GM12878 (cell line): ENCODE data around the gene MEIKIN. TPM values are rescaled to one million over a fixed set of nuclear protein-coding genes. Genes with fewer than 3 reads are reported as not detected.

Experiments
- ATAC-seq: fragments of 200-7000 bp; cut with Tn5 transposase; 3 replicates; pipeline ENCODE4 v1.9.1; 2020; ENCODE audit warnings: mild to moderate bottlenecking, moderate library complexity
- BruUV-seq: library from RNA; stranded (reverse); fragments of 400-500 nt; replicated peaks from 2 replicates; lab custom pipeline; 2021; lab: Mats Ljungman, UMichigan
- CTCF ChIA-PET: fragments of 300-600 bp; sonication (Branson Sonifier 250); formaldehyde crosslinking; extraction: SDS; loops from one replicate; lab custom pipeline; 2021; ENCODE audit warnings: inconsistent platforms; lab: Yijun Ruan, JAX
- POLR2A ChIA-PET: fragments of 350-600 bp; formaldehyde crosslinking; extraction: SDS; loops from one replicate; lab custom pipeline; 2021; ENCODE audit warnings: inconsistent platforms; lab: Charles Lee
- RAD21 ChIA-PET: fragments of 300-600 bp; sonication (Branson Sonifier 250); formaldehyde crosslinking; loops from one replicate; lab custom pipeline; 2023; ENCODE audit warnings: antibody characterized with exemption; ENCODE audit not compliant: unreplicated experiment; lab: Charles Lee
- SMC1A ChIA-PET: fragments of 300-600 bp; sonication (Branson Sonifier 250); formaldehyde crosslinking; loops from one replicate; lab custom pipeline; 2023; ENCODE audit not compliant: unreplicated experiment, uncharacterized antibody; lab: Charles Lee
- DNase-seq: peaks from one replicate; pipeline ENCODE4 v3.0.0-alpha.2; 2011; ENCODE audit warnings: low read depth, low spot score
- FAIRE-seq: peaks from 3 replicates; lab custom pipeline; 2011; peaks lifted over from hg19 to GRCh38; lab: Jason Lieb, UNC
- H2AFZ ChIP-seq: 2 replicates; pipeline ENCODE4 v1.6.0; 2011; ENCODE audit warnings: low read depth, low read length, control low read depth; ENCODE audit not compliant: control insufficient read depth
- H3K27ac ChIP-seq: 2 replicates; pipeline ENCODE4 v1.5.1; 2011; ENCODE audit warnings: control low read depth; ENCODE audit not compliant: control insufficient read depth, insufficient read depth
- H3K27me3 ChIP-seq, 2 experiments: replicated peaks in 1 of 2; 2 replicates each; pipeline versions ENCODE4 v1.6.0 to v1.6.1; 2011; ENCODE audit warnings: low read length in 1 of 2; ENCODE audit not compliant: control insufficient read depth in 2 of 2, insufficient read depth in 2 of 2
- H3K36me3 ChIP-seq, 2 experiments: 2 replicates each; pipeline ENCODE4 v1.5.1; 2011; ENCODE audit warnings: low read length in 1 of 2; ENCODE audit not compliant: control insufficient read depth in 2 of 2, insufficient read depth in 2 of 2
- H3K4me1 ChIP-seq: 2 replicates; pipeline ENCODE4 v1.6.1; 2011; ENCODE audit warnings: mild to moderate bottlenecking, low read length, moderate library complexity, mixed read lengths; ENCODE audit not compliant: control insufficient read depth, insufficient read depth
- H3K4me2 ChIP-seq: 2 replicates; pipeline ENCODE4 v1.6.0; 2011; ENCODE audit warnings: control low read depth; ENCODE audit not compliant: control insufficient read depth, insufficient read depth
- H3K4me3 ChIP-seq: fragments of 200-600 bp; sonication (generic); 2 replicates; pipeline ENCODE4 v1.5.1; 2016
- H3K79me2 ChIP-seq: 2 replicates; pipeline ENCODE4 v1.6.0; 2011; ENCODE audit warnings: low read length; ENCODE audit not compliant: control insufficient read depth, insufficient read depth
- H3K9ac ChIP-seq: 2 replicates; pipeline ENCODE4 v1.8.0; 2011; ENCODE audit warnings: low read length, control low read depth, mixed read lengths; ENCODE audit not compliant: control insufficient read depth, insufficient read depth
- H3K9me3 ChIP-seq: replicated peaks from 3 replicates; pipeline ENCODE4 v1.5.1; 2011; ENCODE audit warnings: mild to moderate bottlenecking, low read length; ENCODE audit not compliant: control insufficient read depth, insufficient read depth
- H4K20me1 ChIP-seq: 2 replicates; pipeline ENCODE4 v1.6.0; 2011; ENCODE audit not compliant: control insufficient read depth, insufficient read depth
- BACH1 ChIP-seq: fragments of 450-650 bp; IDR thresholded peaks from 2 replicates; pipeline ENCODE4 v1.6.1; 2017; ENCODE audit warnings: mild to moderate bottlenecking, borderline replicate concordance
- BCLAF1 ChIP-seq: fragments of 450-650 bp; IDR thresholded peaks from 2 replicates; pipeline ENCODE4 v1.6.1; 2017; ENCODE audit warnings: antibody characterized with exemption, mild to moderate bottlenecking, moderate library complexity
- BMI1 ChIP-seq: fragments of 450-650 bp; IDR thresholded peaks from 2 replicates; pipeline ENCODE4 v1.6.1; 2016; ENCODE audit warnings: mild to moderate bottlenecking, moderate library complexity, borderline replicate concordance
- ETV6 ChIP-seq, 2 experiments: fragments of 450-650 bp in 1 of 2; IDR thresholded peaks in 1 of 2; conservative IDR thresholded peaks in 1 of 2; 2 replicates each; pipeline ENCODE4 v1.6.1; 2014; ENCODE audit warnings: antibody characterized with exemption in 1 of 2, borderline replicate concordance in 1 of 2, low read depth in 1 of 2, mild to moderate bottlenecking in 1 of 2, moderate library complexity in 1 of 2
- IKZF1 ChIP-seq: fragments of 450-650 bp; conservative IDR thresholded peaks from 2 replicates; pipeline ENCODE4 v1.6.1; 2017; ENCODE audit warnings: antibody characterized with exemption, mild to moderate bottlenecking
- KAT2A ChIP-seq: conservative IDR thresholded peaks from 2 replicates; pipeline ENCODE4 v1.6.1; 2011; ENCODE audit warnings: low read depth, low read length; ENCODE audit not compliant: control insufficient read depth
- MXI1 ChIP-seq: fragments of 150-350 bp; IDR thresholded peaks from 2 replicates; pipeline ENCODE4 v1.6.1; 2011; ENCODE audit warnings: low read depth, mild to moderate bottlenecking, inconsistent platforms, low read length, improper control_type of control experiment
- MYB ChIP-seq: fragments of 150-350 bp; IDR thresholded peaks from 2 replicates; pipeline ENCODE4 v1.6.1; 2014; ENCODE audit warnings: mild to moderate bottlenecking, low read depth, low read length, borderline replicate concordance
- NR2F1 ChIP-seq: fragments of 450-650 bp; conservative IDR thresholded peaks from 2 replicates; pipeline ENCODE4 v1.6.1; 2017; ENCODE audit warnings: mild to moderate bottlenecking
- POLR2AphosphoS2 ChIP-seq: IDR thresholded peaks from 2 replicates; pipeline ENCODE4 v1.6.1; 2011; ENCODE audit warnings: low read depth, mild to moderate bottlenecking, low read length, improper control_type of control experiment, moderate library complexity
- RAD51 ChIP-seq: fragments of 450-650 bp; IDR thresholded peaks from 2 replicates; pipeline ENCODE4 v1.6.1; 2016; ENCODE audit warnings: moderate library complexity, mild to moderate bottlenecking, inconsistent platforms
- RB1 ChIP-seq: fragments of 450-650 bp; formaldehyde crosslinking; IDR thresholded peaks from 2 replicates; pipeline ENCODE4 v1.6.1; 2017; ENCODE audit warnings: mild to moderate bottlenecking, borderline replicate concordance
- RCOR1 ChIP-seq: conservative IDR thresholded peaks from 2 replicates; pipeline ENCODE4 v1.6.1; 2012; ENCODE audit warnings: low read depth, low read length, improper control_type of control experiment
- SMAD1 ChIP-seq: fragments of 450-650 bp; IDR thresholded peaks from 2 replicates; pipeline ENCODE4 v1.6.1; 2018; ENCODE audit warnings: mild to moderate bottlenecking, low read depth; ENCODE audit not compliant: partially characterized antibody
- SMC3 ChIP-seq: IDR thresholded peaks from 2 replicates; pipeline ENCODE4 v1.6.1; 2011; ENCODE audit warnings: low read length, improper control_type of control experiment, borderline replicate concordance
- SRF ChIP-seq, 2 experiments: IDR thresholded peaks; 2 replicates each; pipeline ENCODE4 v1.6.1; 2011; ENCODE audit warnings: low read depth in 2 of 2, low read length in 2 of 2, mild to moderate bottlenecking in 1 of 2, moderate library complexity in 1 of 2
- STAT1 ChIP-seq: fragments of 450-650 bp; conservative IDR thresholded peaks from 2 replicates; pipeline ENCODE4 v1.6.1; 2014; ENCODE audit warnings: antibody characterized with exemption, mild to moderate bottlenecking
- ZNF274 ChIP-seq: IDR thresholded peaks from one replicate; pipeline ENCODE4 v1.8.0; 2011; ENCODE audit not compliant: insufficient read length, insufficient read depth
- ZNF592 ChIP-seq: fragments of 450-650 bp; IDR thresholded peaks from 2 replicates; pipeline ENCODE4 v1.6.1; 2017; ENCODE audit warnings: mild to moderate bottlenecking, moderate library complexity
- WGBS: methylation state at CpG from one replicate; pipeline ENCODE4 v1.1.6; 2016; ENCODE audit warnings: low lambda C conversion rate; ENCODE audit not compliant: insufficient replicate concordance, insufficient coverage; ENCODE audit errors: missing lambda C conversion rate; 5-methylcytosine and 5-hydroxymethylcytosine counted together
- in situ Hi-C: fragments of 300-500 bp; cut with MboI; formaldehyde crosslinking; loops from 9 replicates; pipeline ENCODE4 v1.14.3; 2018; ENCODE audit warnings: mixed read lengths
- intact Hi-C: fragments of 100-400 bp; cut with micrococcal nuclease; formaldehyde crosslinking; loops from one replicate; pipeline ENCODE4 v1.14.2; 2022; ENCODE audit not compliant: unreplicated experiment
- polyA plus RNA-seq, 11 experiments: library from polyadenylated mRNA; depleted of rRNA in 4 of 11; unstranded in 6 of 11; stranded (reverse) in 5 of 11; fragments of >200 nt; fragmentation: Nextera tagmentation in 4 of 11; fragmentation: Illumina TruSeq in 1 of 11; extraction: Ambion mirVana in 4 of 11; extraction: Trizol in 1 of 11; gene quantifications; 1 replicate in 1 of 11; 2 replicates in 10 of 11; pipeline versions ENCODE4 v1.2.1 to v1.2.3, GENCODE V29; 2011 to 2016; ENCODE audit warnings: inconsistent platforms in 2 of 11, missing spikeins in 2 of 11, low read depth in 1 of 11
- total RNA-seq, 4 experiments: library from RNA; depleted of rRNA in 3 of 4; stranded (reverse); fragments of >200 nt in 3 of 4; fragmentation: Illumina TruSeq in 1 of 4; extraction: Trizol in 1 of 4; gene quantifications; 2 replicates each; pipeline versions ENCODE4 v1.2.1 to v1.2.3, GENCODE V29; 2013 to 2021

The MEIKIN gene
- total and polyA plus RNA-seq, 10 of the 15 experiments (the other 5 are each of a cell fraction or from before 2014, with no cell fraction given): not detected

GRCh38 chr5:131759704-131760103 lies 185.8 kb downstream of the MEIKIN start:
- no peaks in the 10 kb centered on the region for H3K27me3 ChIP-seq

More at GRCh38 chr5:131759704-131760103, 185.8 kb downstream of the MEIKIN start:
- no peak overlapping the region for H2AFZ ChIP-seq
- BruUV-seq: no TSS peak
- RAD21 ChIA-PET: no interaction called here
- H3K9me3 ChIP-seq: peaks cover 8% of the 10 kb centered on the region; the same call in 1 of the 3 replicates
- no peak overlapping the region for H3K4me3 ChIP-seq
- FAIRE-seq (no peak), DNase-seq (no peak), ATAC-seq (no peak)
- TF ChIP-seq MYB (no peak), ETV6 (conservative IDR thresholded peaks at IDR 0.05 in 1 of 2, IDR thresholded peaks at IDR 0.05 in 1 of 2; ENCODE audit: borderline replicate concordance in 1 of 2, low read depth in 1 of 2) (no peak), RAD51 (no peak), BCLAF1 (no peak), RB1 (no peak), RCOR1 (no peak), BMI1 (no peak), STAT1 (no peak), ZNF592 (no peak), MXI1 (no peak), SRF (IDR thresholded peaks at IDR 0.05; ENCODE audit: low read depth in 2 of 2, low read length in 2 of 2) (no peak), POLR2AphosphoS2 (no peak), BACH1 (no peak), NR2F1 (no peak), KAT2A (no peak), SMAD1 (no peak), IKZF1 (no peak), ZNF274 (no peak), SMC3 (no peak)
- no peak overlapping the region for H3K27ac ChIP-seq
- in situ Hi-C loops (no loop called here), intact Hi-C loops (no loop called here)
- POLR2A ChIA-PET: no interaction called here
- no peak overlapping the region for H3K4me2 ChIP-seq
- peaks cover 0 to 2% of the 10 kb centered on the region in 2 experiments; a peak in 2 of 4 replicates for H3K36me3 ChIP-seq
- peaks cover 19% of the 10 kb centered on the region for H3K4me1 ChIP-seq
- CTCF ChIA-PET: no interaction called here
- 100% methylated on average over 1 of the region's 1 CpG for WGBS
- SMC1A ChIA-PET: interaction anchor here (1.0 kb wide), 1 partner anchor 9 kb away, joined by 3 read pairs; no protein-coding TSS in a partner anchor
- H3K79me2 ChIP-seq: peaks cover 45% of the 10 kb centered on the region
- no peak overlapping the region for H3K9ac ChIP-seq
- 0 out of 2 replicates have a peak, but pooled peaks cover 2% of the 10 kb centered on the region for H4K20me1 ChIP-seq
